HepG2 (cell line): ENCODE data around the gene CBFA2T2.

Source experiments
- BRD4 ChIP-seq: sonication (generic); formaldehyde crosslinking; IDR thresholded peaks from 2 replicates; pipeline ENCODE4 v1.4.0; 2020; ENCODE audit warnings: missing genetic modification reagents
- CBFB ChIP-seq: sonication (generic); formaldehyde crosslinking; IDR thresholded peaks from 2 replicates; pipeline ENCODE4 v1.4.0; 2020; ENCODE audit warnings: missing genetic modification reagents
- CREB1 ChIP-seq, 2 experiments: fragments of 450-650 bp in 1 of 2; IDR thresholded peaks; 2 replicates each; pipeline ENCODE4 v1.6.1; 2016 to 2017; ENCODE audit warnings: control low read depth in 1 of 2, mild to moderate bottlenecking in 1 of 2, missing compliant biosample characterization in 1 of 2, missing genetic modification characterization in 1 of 2
- MYC ChIP-seq: sonication (generic); formaldehyde crosslinking; IDR thresholded peaks from 2 replicates; pipeline ENCODE4 v1.9.0; 2021; ENCODE audit warnings: missing genetic modification reagents, borderline replicate concordance
- NR3C1 ChIP-seq: sonication (generic); formaldehyde crosslinking; IDR thresholded peaks from 2 replicates; pipeline ENCODE4 v1.4.0; 2020; ENCODE audit warnings: missing genetic modification reagents
- TCF12 ChIP-seq, 2 experiments: fragments of 450-650 bp in 1 of 2; sonication (generic) in 1 of 2; formaldehyde crosslinking in 1 of 2; IDR thresholded peaks; 2 replicates each; pipeline versions ENCODE4 v1.6.1 to v1.8.0; 2017 to 2022; ENCODE audit warnings: antibody characterized with exemption in 1 of 2, mild to moderate bottlenecking in 1 of 2, missing genetic modification reagents in 1 of 2, moderate library complexity in 1 of 2
- TOE1 ChIP-seq: sonication (generic); formaldehyde crosslinking; IDR thresholded peaks from 2 replicates; pipeline ENCODE4 v1.4.0; 2020; ENCODE audit warnings: mild to moderate bottlenecking, missing genetic modification reagents
- TF ChIP-seq, protein P1 (sequence below): sonication (generic); formaldehyde crosslinking; IDR thresholded peaks from 2 replicates; pipeline ENCODE4 v1.5.0; 2020; ENCODE audit warnings: mild to moderate bottlenecking, missing genetic modification reagents, moderate library complexity

DNA sequence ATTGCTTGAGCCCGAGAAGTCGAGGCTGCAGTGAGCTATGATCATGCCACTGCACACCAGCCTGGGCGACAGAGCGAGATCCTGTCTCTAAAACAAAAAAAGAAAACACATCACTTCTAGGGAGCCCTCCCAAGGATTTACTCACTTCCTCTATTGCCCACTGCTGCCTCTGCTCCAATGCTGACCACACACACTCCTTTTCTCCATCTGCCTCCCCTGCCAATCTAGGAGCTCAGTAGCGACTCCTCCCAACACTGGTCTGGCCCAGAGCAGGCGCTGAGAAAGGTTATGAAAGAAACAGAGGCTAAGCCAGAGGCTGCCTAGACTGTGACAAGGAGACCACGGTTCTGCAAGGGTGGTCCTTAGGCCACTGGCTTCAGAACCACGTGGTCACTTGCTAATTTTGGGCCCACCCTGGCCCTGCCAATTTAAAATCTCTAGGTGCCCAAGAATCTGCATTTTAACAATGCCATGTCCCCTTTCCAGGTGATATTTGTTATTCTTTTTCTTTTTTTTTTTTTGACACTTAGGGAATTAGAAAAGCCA lies 197.5 kb downstream of the CBFA2T2 start:
- TF ChIP-seq, protein P1, sequence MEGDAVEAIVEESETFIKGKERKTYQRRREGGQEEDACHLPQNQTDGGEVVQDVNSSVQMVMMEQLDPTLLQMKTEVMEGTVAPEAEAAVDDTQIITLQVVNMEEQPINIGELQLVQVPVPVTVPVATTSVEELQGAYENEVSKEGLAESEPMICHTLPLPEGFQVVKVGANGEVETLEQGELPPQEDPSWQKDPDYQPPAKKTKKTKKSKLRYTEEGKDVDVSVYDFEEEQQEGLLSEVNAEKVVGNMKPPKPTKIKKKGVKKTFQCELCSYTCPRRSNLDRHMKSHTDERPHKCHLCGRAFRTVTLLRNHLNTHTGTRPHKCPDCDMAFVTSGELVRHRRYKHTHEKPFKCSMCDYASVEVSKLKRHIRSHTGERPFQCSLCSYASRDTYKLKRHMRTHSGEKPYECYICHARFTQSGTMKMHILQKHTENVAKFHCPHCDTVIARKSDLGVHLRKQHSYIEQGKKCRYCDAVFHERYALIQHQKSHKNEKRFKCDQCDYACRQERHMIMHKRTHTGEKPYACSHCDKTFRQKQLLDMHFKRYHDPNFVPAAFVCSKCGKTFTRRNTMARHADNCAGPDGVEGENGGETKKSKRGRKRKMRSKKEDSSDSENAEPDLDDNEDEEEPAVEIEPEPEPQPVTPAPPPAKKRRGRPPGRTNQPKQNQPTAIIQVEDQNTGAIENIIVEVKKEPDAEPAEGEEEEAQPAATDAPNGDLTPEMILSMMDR (CRISPR knock-in tag) = no peak
- TF ChIP-seq NR3C1 (no peak), CBFB (CRISPR knock-in tag) (no peak), TCF12 (IDR thresholded peaks at IDR 0.05) (no peak), TCF12 (CRISPR knock-in tag; IDR thresholded peaks at IDR 0.05) (no peak), CREB1 (IDR thresholded peaks at IDR 0.05) (no peak), CREB1 (CRISPR knock-in tag; IDR thresholded peaks at IDR 0.05) (no peak), TOE1 (CRISPR knock-in tag) (no peak), BRD4 (CRISPR knock-in tag) (no peak), MYC (CRISPR knock-in tag) (no peak)
